HepG2 (cell line): Measurements from ENCODE around the gene ZBTB32. TPM values are rescaled to one million over a fixed set of nuclear protein-coding genes. Genes with fewer than 3 reads are reported as not detected.

Source experiments
- ARID4A ChIP-seq: sonication (generic); formaldehyde crosslinking; IDR thresholded peaks from 2 replicates; pipeline ENCODE4 v1.5.0; 2020; ENCODE audit warnings: mild to moderate bottlenecking, missing genetic modification reagents, borderline replicate concordance
- BCL6 ChIP-seq: IDR thresholded peaks from 2 replicates; pipeline ENCODE4 v1.6.1; 2016; ENCODE audit warnings: missing genetic modification reagents, missing compliant biosample characterization
- CBX5 ChIP-seq: sonication (generic); formaldehyde crosslinking; IDR thresholded peaks from 2 replicates; pipeline ENCODE4 v1.4.0; 2020; ENCODE audit warnings: missing genetic modification reagents, borderline replicate concordance
- ELF3 ChIP-seq: IDR thresholded peaks from 2 replicates; pipeline ENCODE4 v1.6.1; 2016; ENCODE audit warnings: missing genetic modification reagents, missing compliant biosample characterization
- ESRRA ChIP-seq: sonication (generic); formaldehyde crosslinking; IDR thresholded peaks from 2 replicates; pipeline ENCODE4 v1.5.1; 2020; ENCODE audit warnings: mild to moderate bottlenecking, low read depth, missing genetic modification reagents
- HMG20A ChIP-seq: IDR thresholded peaks from 2 replicates; pipeline ENCODE4 v1.6.1; 2016; ENCODE audit warnings: borderline replicate concordance
- IKZF1 ChIP-seq: fragments of 450-650 bp; IDR thresholded peaks from 2 replicates; pipeline ENCODE4 v1.7.1; 2016
- KDM1A ChIP-seq: IDR thresholded peaks from 2 replicates; pipeline ENCODE4 v1.6.1; 2016; ENCODE audit warnings: missing compliant biosample characterization
- PAXIP1 ChIP-seq: sonication (generic); formaldehyde crosslinking; conservative IDR thresholded peaks from 2 replicates; pipeline ENCODE4 v1.4.0; 2020; ENCODE audit warnings: mild to moderate bottlenecking, missing genetic modification reagents, moderate library complexity
- PHF8 ChIP-seq: sonication (generic); formaldehyde crosslinking; IDR thresholded peaks from 2 replicates; pipeline ENCODE4 v1.5.0; 2020; ENCODE audit warnings: missing genetic modification reagents
- SMYD3 ChIP-seq: sonication (generic); formaldehyde crosslinking; IDR thresholded peaks from 2 replicates; pipeline ENCODE4 v1.8.1; 2023; ENCODE audit warnings: mild to moderate bottlenecking, missing genetic modification reagents
- SYNCRIP ChIP-seq: fragments of 200-400 bp; formaldehyde crosslinking; IDR thresholded peaks from 2 replicates; pipeline ENCODE4 v1.6.1; 2018; ENCODE audit warnings: mild to moderate bottlenecking, low read depth, low read length; ENCODE audit not compliant: insufficient read depth
- ZFYVE20 ChIP-seq: sonication (generic); formaldehyde crosslinking; IDR thresholded peaks from 2 replicates; pipeline ENCODE4 v1.8.0; 2023; ENCODE audit warnings: low read depth, mild to moderate bottlenecking, moderate library complexity, missing genetic modification reagents, borderline replicate concordance
- ZNF615 ChIP-seq: sonication (generic); formaldehyde crosslinking; IDR thresholded peaks from 2 replicates; pipeline ENCODE4 v1.5.0; 2020; ENCODE audit warnings: mild to moderate bottlenecking, missing genetic modification reagents, borderline replicate concordance
- polyA plus RNA-seq, 8 experiments: library from polyadenylated mRNA; depleted of rRNA in 3 of 8; stranded (reverse) in 7 of 8; unstranded in 1 of 8; fragments of >200 nt; fragmentation: Illumina TruSeq in 4 of 8; extraction: Trizol in 4 of 8; gene quantifications; 2 replicates each; pipeline versions ENCODE4 v1.2.1 to v1.2.3, GENCODE V29; 2011 to 2016; ENCODE audit warnings: low read depth in 4 of 8, missing spikeins in 1 of 8, mixed read lengths in 1 of 8; ENCODE audit not compliant: insufficient read depth in 1 of 8
- total RNA-seq, 5 experiments: library from RNA; depleted of rRNA; stranded (reverse); fragments of >200 nt; fragmentation: Illumina TruSeq; extraction: Trizol; gene quantifications; 2 replicates each; pipeline ENCODE4 v1.2.3, GENCODE V29; 2016; ENCODE audit warnings: low read depth in 1 of 5
- TF ChIP-seq, protein P1 (sequence below): sonication (generic); formaldehyde crosslinking; IDR thresholded peaks from 2 replicates; pipeline ENCODE4 v1.5.1; 2020; ENCODE audit warnings: mild to moderate bottlenecking, missing genetic modification reagents
- TF ChIP-seq, protein P2 (sequence below): sonication (generic); formaldehyde crosslinking; IDR thresholded peaks from 2 replicates; pipeline ENCODE4 v1.5.0; 2020; ENCODE audit warnings: missing genetic modification reagents, mild to moderate bottlenecking, borderline replicate concordance

Gene ZBTB32
- total and polyA plus RNA-seq, 2 of the 13 experiments (the other 11 are each of a cell fraction or from before 2014, with no cell fraction given) = not detected

GRCh38 chr19:35716801-35717664, 12.7 kb downstream of the ZBTB32 start (continued):
- TF ChIP-seq, protein P1, sequence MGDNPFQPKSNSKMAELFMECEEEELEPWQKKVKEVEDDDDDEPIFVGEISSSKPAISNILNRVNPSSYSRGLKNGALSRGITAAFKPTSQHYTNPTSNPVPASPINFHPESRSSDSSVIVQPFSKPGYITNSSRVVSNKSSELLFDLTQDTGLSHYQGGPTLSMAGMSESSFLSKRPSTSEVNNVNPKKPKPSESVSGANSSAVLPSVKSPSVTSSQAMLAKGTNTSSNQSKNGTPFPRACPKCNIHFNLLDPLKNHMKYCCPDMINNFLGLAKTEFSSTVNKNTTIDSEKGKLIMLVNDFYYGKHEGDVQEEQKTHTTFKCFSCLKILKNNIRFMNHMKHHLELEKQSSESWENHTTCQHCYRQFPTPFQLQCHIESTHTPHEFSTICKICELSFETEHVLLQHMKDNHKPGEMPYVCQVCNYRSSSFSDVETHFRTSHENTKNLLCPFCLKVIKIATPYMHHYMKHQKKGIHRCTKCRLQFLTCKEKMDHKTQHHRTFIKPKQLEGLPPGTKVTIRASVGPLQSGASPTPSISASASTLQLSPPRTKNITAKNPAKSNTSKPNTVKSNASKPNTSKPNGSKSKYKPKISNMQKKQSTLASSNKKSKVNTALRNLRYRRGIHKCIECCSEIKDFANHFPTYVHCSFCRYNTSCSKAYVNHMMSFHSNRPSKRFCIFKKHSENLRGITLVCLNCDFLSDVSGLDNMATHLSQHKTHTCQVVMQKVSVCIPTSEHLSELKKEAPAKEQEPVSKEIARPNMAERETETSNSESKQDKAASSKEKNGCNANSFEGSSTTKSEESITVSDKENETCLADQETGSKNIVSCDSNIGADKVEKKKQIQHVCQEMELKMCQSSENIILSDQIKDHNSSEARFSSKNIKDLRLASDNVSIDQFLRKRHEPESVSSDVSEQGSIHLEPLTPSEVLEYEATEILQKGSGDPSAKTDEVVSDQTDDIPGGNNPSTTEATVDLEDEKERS (CRISPR knock-in tag) = no peak; the same call in 1 of the 2 replicates
- TF ChIP-seq HMG20A = no peak
- TF ChIP-seq ELF3 = no peak
- no peak for TF ChIP-seq BCL6 (CRISPR knock-in tag)
- no peak; the same call in 1 of the 2 replicates for TF ChIP-seq SMYD3 (CRISPR knock-in tag)
- no peak for TF ChIP-seq CBX5 (CRISPR knock-in tag)
- TF ChIP-seq ARID4A (CRISPR knock-in tag) = peak; percentile 64; the same call in 1 of the 2 replicates
- TF ChIP-seq, protein P2, sequence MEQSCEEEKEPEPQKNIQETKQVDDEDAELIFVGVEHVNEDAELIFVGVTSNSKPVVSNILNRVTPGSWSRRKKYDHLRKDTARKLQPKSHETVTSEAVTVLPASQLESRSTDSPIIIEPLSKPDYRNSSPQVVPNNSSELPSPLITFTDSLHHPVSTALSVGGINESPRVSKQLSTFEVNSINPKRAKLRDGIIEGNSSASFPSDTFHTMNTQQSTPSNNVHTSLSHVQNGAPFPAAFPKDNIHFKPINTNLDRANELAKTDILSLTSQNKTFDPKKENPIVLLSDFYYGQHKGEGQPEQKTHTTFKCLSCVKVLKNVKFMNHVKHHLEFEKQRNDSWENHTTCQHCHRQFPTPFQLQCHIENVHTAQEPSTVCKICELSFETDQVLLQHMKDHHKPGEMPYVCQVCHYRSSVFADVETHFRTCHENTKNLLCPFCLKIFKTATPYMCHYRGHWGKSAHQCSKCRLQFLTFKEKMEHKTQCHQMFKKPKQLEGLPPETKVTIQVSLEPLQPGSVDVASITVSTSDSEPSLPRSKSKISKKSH (CRISPR knock-in tag) = peak; percentile 53; the same call in 1 of the 2 replicates
- TF ChIP-seq PHF8 (CRISPR knock-in tag) = peak; percentile 41
- TF ChIP-seq SYNCRIP = no peak
- no peak for TF ChIP-seq IKZF1
- TF ChIP-seq KDM1A (CRISPR knock-in tag) = no peak
- no peak for TF ChIP-seq ZFYVE20 (CRISPR knock-in tag)
- no peak for TF ChIP-seq ESRRA (CRISPR knock-in tag)
- 0 out of 2 replicates have a peak, but pooled peaks have one; percentile 2 for TF ChIP-seq ZNF615 (CRISPR knock-in tag)
- peak; percentile 21; the same call in 1 of the 2 replicates for TF ChIP-seq PAXIP1 (CRISPR knock-in tag)
